Psoas muscle (tissue), 8 donors: ENCODE data around the gene PAFAH2. TPM values are rescaled to one million over a fixed set of nuclear protein-coding genes. Genes with fewer than 3 reads are reported as not detected.
A peak's percentile ranks its signal among the peaks of the same experiment; 100 is the strongest.

ENCODE experiments used
- ATAC-seq, 4 donors: fragments of 200-7000 bp; cut with Tn5 transposase; one replicate each; pipeline ENCODE4 v1.9.1; 2020; ENCODE audit warnings: moderate library complexity in 3 of 4, mild to moderate bottlenecking in 2 of 4
- DNase-seq, 2 donors: peaks; one replicate each; pipeline ENCODE4 v3.0.0-alpha.2; 2020
- H3K27ac ChIP-seq: fragments of 200-600 bp; one replicate; pipeline ENCODE4 v1.8.0; 2022
- H3K27me3 ChIP-seq, 3 donors: fragments of 200-600 bp in 1 of 3; one replicate each; pipeline versions ENCODE4 v1.6.1 to v1.8.0; 2013 to 2022; ENCODE audit warnings: low read length in 2 of 3, mild to moderate bottlenecking in 2 of 3, moderate library complexity in 1 of 3; ENCODE audit not compliant: insufficient read depth in 3 of 3
- H3K36me3 ChIP-seq, 2 donors: fragments of 200-600 bp in 1 of 2; one replicate each; pipeline versions ENCODE4 v1.6.1 to v1.8.0; 2013 to 2022; ENCODE audit warnings: low read depth in 1 of 2, mild to moderate bottlenecking in 1 of 2, moderate library complexity in 1 of 2; ENCODE audit not compliant: insufficient read depth in 1 of 2
- H3K4me1 ChIP-seq: fragments of 200-600 bp; one replicate; pipeline ENCODE4 v1.8.0; 2022
- H3K4me3 ChIP-seq: fragments of 200-600 bp; one replicate; pipeline ENCODE4 v1.8.0; 2022; ENCODE audit warnings: mild to moderate bottlenecking
- H3K9me3 ChIP-seq: fragments of 200-600 bp; one replicate; pipeline ENCODE4 v1.8.0; 2022
- WGBS, 3 donors: extraction: QIAGEN DNeasy Blood & Tissue Kit; methylation state at CpG; one replicate each; pipeline versions ENCODE4 v1.1.6 to v1.1.7; 2013; 5-methylcytosine and 5-hydroxymethylcytosine counted together
- intact Hi-C, 2 donors: fragments of 100-400 bp; cut with DNase I; formaldehyde crosslinking; loops; one replicate each; pipeline versions ENCODE4 v1.11.0 to v1.14.2; 2022
- polyA plus RNA-seq, 3 donors: library from polyadenylated mRNA; stranded (reverse); fragments of 200-250 nt; gene quantifications; one replicate each; pipeline ENCODE4 v1.2.3, GENCODE V29; 2013
- total RNA-seq, 4 donors: library from RNA; stranded (reverse); fragmentation: NEBNext Ultra II Directional in 2 of 4; extraction: Animal tissue kit (Norgen Biotek cat#: 25700) in 2 of 4; gene quantifications; one replicate each; pipeline versions ENCODE4 v1.2.1 to v1.2.4, GENCODE V29; 2021 to 2023
- TF ChIP-seq, protein P1 (sequence below): fragments of 200-600 bp; IDR thresholded peaks from one replicate; pipeline ENCODE4 v1.8.0; 2022; ENCODE audit warnings: antibody characterized with exemption
- donor health status: healthy with polysubstance abuse.
- donor health status: DM: no; HTN: no; CAD: no; lungs with moderate emphysema.
- donor health status: Bipolar disorder and iron deficiency.
- donor health status: healthy.
- donor health status: DM: yes; HTN: yes; CAD: no.
- donor health status: DM: no; HTN: no; CAD: no.
- donor health status: DM: no; HTN: no; CAD: no.
- donor health status: DM: yes; HTN: yes; CAD: no.

The PAFAH2 gene
- total and polyA plus RNA-seq, 7 donors, result 5.1 to 30.1 (median 11.3) TPM

DNA sequence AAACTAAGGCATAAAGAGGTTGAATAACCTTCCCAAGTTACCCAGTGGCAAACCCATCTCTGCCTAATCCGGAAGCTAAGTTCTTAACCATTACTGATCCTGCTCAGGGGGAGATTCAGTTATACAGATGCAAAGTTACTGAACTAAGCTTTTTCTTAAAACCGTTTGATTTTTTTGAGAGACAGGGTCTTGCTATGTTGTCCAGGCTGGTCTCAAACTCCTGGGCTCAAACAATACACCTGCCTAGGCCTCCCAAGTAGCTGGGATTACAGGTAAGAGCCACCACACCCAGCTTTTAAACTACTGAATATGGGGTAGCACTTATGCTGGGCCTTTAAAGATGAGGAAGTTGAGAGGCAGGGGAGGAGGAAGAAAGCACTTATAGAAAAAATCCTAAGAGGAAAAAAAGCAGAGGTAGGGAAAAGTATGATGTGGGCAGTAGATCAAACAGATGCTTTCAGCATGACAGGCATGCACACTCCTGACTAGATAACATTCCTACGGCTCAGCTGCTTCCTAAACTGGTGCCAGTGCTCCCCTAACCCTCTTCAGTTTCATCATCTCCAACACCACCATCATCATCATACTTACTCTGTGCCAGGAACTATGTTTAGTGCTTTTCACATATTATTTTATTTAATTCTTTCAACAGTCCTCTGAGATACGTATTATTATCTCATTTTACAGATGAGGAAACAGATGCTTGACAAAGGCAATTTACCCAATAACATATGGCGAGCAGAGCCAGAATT lies 5.8 kb downstream of the PAFAH2 start:
- H3K27me3 ChIP-seq, result no peaks in the 10 kb centered on the region
- intact Hi-C loops, result loop anchor here in 1 of 2 donors (10.0 kb wide), 1 partner anchor 167 kb away; no protein-coding TSS in a partner anchor
- peaks cover 4 to 5% of the 10 kb centered on the region in 2 donors for H3K36me3 ChIP-seq
- H3K4me1 ChIP-seq, result peaks cover 72% of the 10 kb centered on the region
- no peak overlapping the region for H3K4me3 ChIP-seq
- ATAC-seq (peak in 1 of 4 donors; percentile 45), DNase-seq (no peak)
- no peaks in the 10 kb centered on the region for H3K9me3 ChIP-seq
- WGBS, 3 donors, result 54 to 69% (median 60%) methylated on average over 5 of the region's 5 CpGs
- peak overlapping the region; percentile 42 for H3K27ac ChIP-seq
- TF ChIP-seq, protein P1, sequence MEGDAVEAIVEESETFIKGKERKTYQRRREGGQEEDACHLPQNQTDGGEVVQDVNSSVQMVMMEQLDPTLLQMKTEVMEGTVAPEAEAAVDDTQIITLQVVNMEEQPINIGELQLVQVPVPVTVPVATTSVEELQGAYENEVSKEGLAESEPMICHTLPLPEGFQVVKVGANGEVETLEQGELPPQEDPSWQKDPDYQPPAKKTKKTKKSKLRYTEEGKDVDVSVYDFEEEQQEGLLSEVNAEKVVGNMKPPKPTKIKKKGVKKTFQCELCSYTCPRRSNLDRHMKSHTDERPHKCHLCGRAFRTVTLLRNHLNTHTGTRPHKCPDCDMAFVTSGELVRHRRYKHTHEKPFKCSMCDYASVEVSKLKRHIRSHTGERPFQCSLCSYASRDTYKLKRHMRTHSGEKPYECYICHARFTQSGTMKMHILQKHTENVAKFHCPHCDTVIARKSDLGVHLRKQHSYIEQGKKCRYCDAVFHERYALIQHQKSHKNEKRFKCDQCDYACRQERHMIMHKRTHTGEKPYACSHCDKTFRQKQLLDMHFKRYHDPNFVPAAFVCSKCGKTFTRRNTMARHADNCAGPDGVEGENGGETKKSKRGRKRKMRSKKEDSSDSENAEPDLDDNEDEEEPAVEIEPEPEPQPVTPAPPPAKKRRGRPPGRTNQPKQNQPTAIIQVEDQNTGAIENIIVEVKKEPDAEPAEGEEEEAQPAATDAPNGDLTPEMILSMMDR, result no peak

DNA sequence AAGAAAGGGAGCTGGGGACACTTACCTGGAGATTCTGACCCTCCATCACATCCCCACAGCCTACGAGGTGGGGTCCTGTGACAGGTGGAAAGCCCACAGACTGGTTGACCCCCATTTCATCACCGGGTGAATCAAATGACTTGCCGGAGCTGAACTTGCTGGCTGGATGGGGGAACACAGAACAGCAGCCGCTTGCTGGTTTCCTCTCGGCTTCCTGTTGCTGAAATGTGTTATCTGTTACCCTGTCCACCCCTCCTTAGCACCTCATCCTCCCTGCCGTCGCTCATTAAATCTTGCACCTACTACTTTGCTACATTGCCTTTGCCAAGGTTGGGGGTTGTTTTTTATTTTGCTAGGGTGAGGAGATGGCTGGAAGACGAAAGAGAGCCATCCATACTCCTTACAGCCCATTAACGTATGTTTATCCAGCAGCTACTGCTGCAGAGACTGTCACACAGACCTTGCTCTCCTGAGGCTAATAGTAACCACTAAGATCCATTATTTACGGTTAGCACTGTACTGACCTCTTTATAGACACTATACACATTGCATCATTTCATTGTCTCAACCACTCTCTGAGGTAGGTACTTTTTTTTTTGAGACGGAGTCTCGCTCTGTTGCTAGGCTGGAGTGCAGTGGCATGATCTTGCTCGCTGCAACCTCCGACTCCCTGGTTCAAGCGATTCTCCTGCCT lies 7.0 kb downstream of the PAFAH2 start:
- H3K27ac ChIP-seq, result peak overlapping the region; percentile 76
- 70 to 75% (median 74%) methylated on average over 15 of the region's 15 CpGs for WGBS, 3 donors
- TF ChIP-seq, protein P1, result no peak

DNA sequence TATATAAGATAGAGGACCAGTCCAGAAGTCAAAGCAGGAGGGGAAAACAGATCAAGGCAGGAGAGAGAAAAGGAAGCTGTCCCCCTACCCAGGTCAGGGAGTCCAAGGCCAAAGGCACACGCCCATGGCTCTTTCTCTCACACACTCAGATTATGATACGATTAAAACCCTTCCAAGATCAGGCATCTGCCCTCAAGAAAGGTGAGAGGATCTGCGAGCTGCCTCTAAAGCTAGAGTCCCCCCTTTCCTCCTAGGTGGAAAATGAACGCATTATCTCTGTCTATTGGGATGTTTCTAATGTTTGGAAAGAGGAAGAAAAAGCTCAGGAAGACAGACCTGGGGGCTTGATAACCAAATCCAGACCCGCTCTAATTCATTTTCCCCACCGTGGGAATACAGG lies 7.6 kb downstream of the PAFAH2 start:
- intact Hi-C loops, result loop anchor here in 1 of 2 donors (10.0 kb wide), 1 partner anchor 165 kb away; no protein-coding TSS in a partner anchor
- peak overlapping the region; percentile 76 for H3K27ac ChIP-seq

More for the DNA sequence above, 7.0 kb downstream of the PAFAH2 start:
- no peaks in the 10 kb centered on the region for H3K27me3 ChIP-seq
- H3K36me3 ChIP-seq, result peaks cover 4 to 5% of the 10 kb centered on the region in 2 donors
- ATAC-seq (no peak), DNase-seq (no peak)
- intact Hi-C loops, result loop anchor here in 1 of 2 donors (10.0 kb wide), 1 partner anchor 166 kb away; no protein-coding TSS in a partner anchor
- no peaks in the 10 kb centered on the region for H3K9me3 ChIP-seq
- no peak overlapping the region for H3K4me3 ChIP-seq
- peaks cover 62% of the 10 kb centered on the region for H3K4me1 ChIP-seq

DNA sequence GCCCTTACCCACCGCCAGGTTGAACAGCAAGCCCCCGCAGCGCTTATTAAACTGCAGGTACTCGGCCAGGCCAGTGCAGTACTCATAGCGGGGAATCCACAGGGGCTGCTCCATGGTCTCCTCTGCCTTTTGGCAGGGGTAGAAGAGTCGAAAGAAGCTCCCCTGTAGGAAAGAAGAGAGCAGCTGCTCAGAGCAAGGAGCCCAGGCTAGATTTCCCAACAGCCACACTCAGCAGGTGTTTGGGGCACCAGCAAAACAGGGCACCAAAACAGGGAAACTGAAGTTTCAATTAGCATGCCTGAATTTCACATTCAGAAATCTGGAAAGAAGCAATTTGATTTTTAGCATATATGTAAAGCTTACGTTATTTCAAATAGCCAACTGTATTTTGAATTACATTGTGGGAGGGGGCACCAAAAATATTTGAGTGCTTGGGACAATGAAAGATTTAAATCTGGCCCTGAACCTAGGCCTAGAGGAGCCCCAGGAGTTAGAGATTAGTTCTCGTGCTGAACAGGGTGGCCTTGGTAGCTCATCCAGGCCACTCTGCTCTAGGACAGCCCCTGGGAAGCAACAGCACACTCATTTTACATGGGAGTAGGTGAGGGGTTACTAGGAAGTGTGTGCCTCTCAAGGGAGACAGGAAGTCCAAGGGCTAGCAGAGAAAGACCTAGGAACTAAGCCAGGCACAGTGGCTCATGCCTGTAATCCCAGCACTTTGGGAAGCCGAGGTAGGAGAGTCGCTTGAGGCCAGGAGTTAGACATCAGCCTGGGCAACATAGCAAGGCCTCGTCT lies 8.2 kb downstream of the PAFAH2 start:
- no peaks in the 10 kb centered on the region for H3K27me3 ChIP-seq
- WGBS, 3 donors, result 57 to 73% (median 64%) methylated on average over 11 of the region's 11 CpGs
- H3K4me3 ChIP-seq, result no peak overlapping the region
- TF ChIP-seq, protein P1, result no peak
- H3K9me3 ChIP-seq, result no peaks in the 10 kb centered on the region
- peak overlapping the region; percentile 76 for H3K27ac ChIP-seq
- H3K4me1 ChIP-seq, result peaks cover 57% of the 10 kb centered on the region
- ATAC-seq, result peak; percentile 52 to 68 (median 62)
- intact Hi-C loops, result loop anchor here in 1 of 2 donors (10.0 kb wide), 1 partner anchor 165 kb away; no protein-coding TSS in a partner anchor
- DNase-seq, result no peak
- peaks cover 4 to 12% of the 10 kb centered on the region in 2 donors for H3K36me3 ChIP-seq

More for the DNA sequence above, 7.6 kb downstream of the PAFAH2 start:
- H3K36me3 ChIP-seq, result peaks cover 4 to 10% of the 10 kb centered on the region in 2 donors
- H3K4me1 ChIP-seq, result peaks cover 62% of the 10 kb centered on the region
- H3K27me3 ChIP-seq, result no peaks in the 10 kb centered on the region
- no peak overlapping the region for H3K4me3 ChIP-seq
- no peak for ATAC-seq
- WGBS, 3 donors, result 63 to 70% (median 66%) methylated on average over 6 of the region's 6 CpGs
- TF ChIP-seq, protein P1, result no peak
- no peaks in the 10 kb centered on the region for H3K9me3 ChIP-seq
- no peak for DNase-seq
